Right lobe of liver (tissue), 4 donors: Measurements from ENCODE around the gene STK17A.

Experiments
- POLR2A ChIP-seq: fragments of 450-650 bp; IDR thresholded peaks from one replicate; pipeline ENCODE4 v1.6.1; 2017; ENCODE audit warnings: antibody characterized with exemption, mild to moderate bottlenecking
- TF ChIP-seq, protein P1 (sequence below), 4 donors: fragments of 200-600 bp in 3 of 4; fragments of 450-650 bp in 1 of 4; IDR thresholded peaks; one replicate each; pipeline versions ENCODE4 v1.5.1 to v1.8.0; 2016 to 2022; ENCODE audit warnings: antibody characterized with exemption in 4 of 4, mild to moderate bottlenecking in 2 of 4
- donor health status: DM: no; HTN: no; CAD: no.
- donor health status: DM: no; HTN: no; CAD: no.
- donor health status: DM: no; HTN: yes; CAD: no.

DNA sequence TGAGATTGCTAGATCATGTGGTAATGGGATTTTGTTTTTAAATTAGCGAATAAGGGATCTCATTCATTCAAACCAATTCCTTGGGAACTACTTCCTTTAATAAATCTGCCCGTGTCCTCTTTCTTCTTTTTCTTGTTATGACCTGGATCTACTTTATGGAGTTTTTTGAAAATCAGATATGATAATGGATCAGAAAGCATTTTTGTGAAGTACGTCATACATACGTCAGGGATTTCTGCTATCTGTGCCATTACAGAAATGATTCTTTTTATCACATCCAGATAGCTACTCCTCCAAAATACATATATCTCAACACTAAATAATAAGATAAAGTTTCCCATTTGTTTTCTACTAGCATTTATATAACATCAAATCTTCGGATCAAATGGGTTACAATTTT, 40.2 kb upstream of the STK17A start:
- TF ChIP-seq, protein P1, sequence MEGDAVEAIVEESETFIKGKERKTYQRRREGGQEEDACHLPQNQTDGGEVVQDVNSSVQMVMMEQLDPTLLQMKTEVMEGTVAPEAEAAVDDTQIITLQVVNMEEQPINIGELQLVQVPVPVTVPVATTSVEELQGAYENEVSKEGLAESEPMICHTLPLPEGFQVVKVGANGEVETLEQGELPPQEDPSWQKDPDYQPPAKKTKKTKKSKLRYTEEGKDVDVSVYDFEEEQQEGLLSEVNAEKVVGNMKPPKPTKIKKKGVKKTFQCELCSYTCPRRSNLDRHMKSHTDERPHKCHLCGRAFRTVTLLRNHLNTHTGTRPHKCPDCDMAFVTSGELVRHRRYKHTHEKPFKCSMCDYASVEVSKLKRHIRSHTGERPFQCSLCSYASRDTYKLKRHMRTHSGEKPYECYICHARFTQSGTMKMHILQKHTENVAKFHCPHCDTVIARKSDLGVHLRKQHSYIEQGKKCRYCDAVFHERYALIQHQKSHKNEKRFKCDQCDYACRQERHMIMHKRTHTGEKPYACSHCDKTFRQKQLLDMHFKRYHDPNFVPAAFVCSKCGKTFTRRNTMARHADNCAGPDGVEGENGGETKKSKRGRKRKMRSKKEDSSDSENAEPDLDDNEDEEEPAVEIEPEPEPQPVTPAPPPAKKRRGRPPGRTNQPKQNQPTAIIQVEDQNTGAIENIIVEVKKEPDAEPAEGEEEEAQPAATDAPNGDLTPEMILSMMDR (IDR thresholded peaks at IDR 0.05), result no peak
- TF ChIP-seq POLR2A, result no peak
